T47D (cell line): ENCODE data around the gene F11.
A peak's percentile ranks its signal among the peaks of the same experiment; 100 is the strongest.
"Not testable (repeated sequence)": the region's sequence is repeated elsewhere in the genome, so short reads cannot be mapped to it uniquely, and the experiment has no call there.

Experiments used
- DNase-seq, 2 experiments: peaks; one replicate each; pipeline versions ENCODE4 v3.0.0 to v3.0.0-alpha.2; 2011 to 2012; ENCODE audit warnings: low read depth in 1 of 2, low spot score in 1 of 2
- JUND ChIP-seq: IDR thresholded peaks from 2 replicates; pipeline ENCODE4 v1.6.1; 2012; ENCODE audit warnings: low read depth
- in situ Hi-C: cut with HindIII; loops from 2 replicates; pipeline ENCODE4 v1.10.0; 2016; ENCODE audit warnings: low sequenced_read_pairs, low pct_unique_long_range_greater_than_20kb

Gene F11

GRCh38 chr4:186296481-186296880 is 30.5 kb downstream of the F11 start:
- TF ChIP-seq JUND = no peak
- in situ Hi-C loops = no loop called here
- no peak for DNase-seq

GRCh38 chr4:186297013-186297645 is 31.1 kb downstream of the F11 start:
- in situ Hi-C loops = no loop called here
- peak; percentile 59 to 69 for DNase-seq
- no peak for TF ChIP-seq JUND

- TF ChIP-seq JUND = no peak
- in situ Hi-C loops = no loop called here
- no peak for DNase-seq
Measured at GRCh38 chr4:186298031-186298647, 32.1 kb downstream of the F11 start.

GRCh38 chr4:186299291-186299690 is 33.3 kb downstream of the F11 start:
- no peak for TF ChIP-seq JUND
- DNase-seq = no peak
- in situ Hi-C loops = no loop called here

GRCh38 chr4:186300659-186301390 is 34.8 kb downstream of the F11 start:
- no peak for DNase-seq
- in situ Hi-C loops = no loop called here
- TF ChIP-seq JUND = no peak

- in situ Hi-C loops = no loop called here
- DNase-seq = no peak
- TF ChIP-seq JUND = no peak
Measured at GRCh38 chr4:186304216-186304615, 38.2 kb downstream of the F11 start.

GRCh38 chr4:186304866-186305505 is 39.0 kb downstream of the F11 start:
- in situ Hi-C loops = no loop called here
- TF ChIP-seq JUND = no peak

GRCh38 chr4:186307497-186307896 is 41.5 kb downstream of the F11 start:
- DNase-seq = no peak
- in situ Hi-C loops = no loop called here
- no peak for TF ChIP-seq JUND

More at GRCh38 chr4:186304866-186305505, 39.0 kb downstream of the F11 start:
- no peak for DNase-seq

- in situ Hi-C loops = no loop called here
- DNase-seq = no peak
- no peak for TF ChIP-seq JUND
Measured at GRCh38 chr4:186307916-186308315, 41.9 kb downstream of the F11 start.

- DNase-seq = no peak
- TF ChIP-seq JUND = no peak
- in situ Hi-C loops = no loop called here
Measured at GRCh38 chr4:186318481-186318880, 52.5 kb downstream of the F11 start.

- in situ Hi-C loops, DNase-seq: not testable (repeated sequence)
Measured at GRCh38 chr4:186324660-186325059, 58.7 kb downstream of the F11 start.

GRCh38 chr4:186326391-186326790 is 60.4 kb downstream of the F11 start:
- in situ Hi-C loops = no loop called here
- TF ChIP-seq JUND = no peak
- no peak for DNase-seq

- TF ChIP-seq JUND = no peak
- DNase-seq = peak in 1 of 2 experiments; percentile 4
- in situ Hi-C loops = no loop called here
Measured at GRCh38 chr4:186329372-186329771, 63.4 kb downstream of the F11 start.
